Caco-2 (cell line): ENCODE results near the gene PHLDB1. TPM values are rescaled to one million over a fixed set of nuclear protein-coding genes. Genes with fewer than 3 reads are reported as not detected.

ENCODE experiments used
- BruUV-seq: library from RNA; stranded (reverse); fragments of 400-500 nt; replicated peaks from 2 replicates; lab custom pipeline; 2021; lab: Mats Ljungman, UMichigan
- CTCF ChIA-PET: fragments of 300-600 bp; sonication (Branson Sonifier 250); formaldehyde crosslinking; loops from one replicate; lab custom pipeline; 2022; ENCODE audit warnings: antibody characterized with exemption; lab: Charles Lee
- POLR2A ChIA-PET: fragments of 300-600 bp; sonication (Branson Sonifier 250); formaldehyde crosslinking; loops from one replicate; lab custom pipeline; 2022; ENCODE audit warnings: antibody characterized with exemption; lab: Charles Lee
- DNase-seq, 2 experiments: peaks; one replicate each; pipeline versions ENCODE4 v3.0.0 to v3.0.0-alpha.2; 2020 to 2022
- H3K27me3 ChIP-seq: replicated peaks from 2 replicates; pipeline ENCODE4 v1.6.0; 2011; ENCODE audit warnings: low read length; ENCODE audit not compliant: control insufficient read depth, insufficient read depth
- H3K36me3 ChIP-seq: 2 replicates; pipeline ENCODE4 v1.5.1; 2011; ENCODE audit warnings: low read length; ENCODE audit not compliant: control insufficient read depth, insufficient read depth
- H3K4me1 ChIP-seq: fragments of 250-450 bp; sonication (Bioruptor Pico); 2 replicates; pipeline ENCODE4 v1.5.1; 2020; ENCODE audit warnings: mild to moderate bottlenecking
- H3K4me3 ChIP-seq: 2 replicates; pipeline ENCODE4 v1.5.1; 2011; ENCODE audit warnings: low read depth, mild to moderate bottlenecking, control low read depth, low read length
- H3K9me3 ChIP-seq: fragments of 250-450 bp; sonication (Bioruptor Pico); 2 replicates; pipeline ENCODE4 v1.5.1; 2020; ENCODE audit warnings: mild to moderate bottlenecking, moderate library complexity
- H3K27ac Mint-ChIP-seq: one replicate; pipeline ENCODE4 v1.8.0; 2022; ENCODE audit warnings: mixed read lengths; ENCODE audit not compliant: unreplicated experiment
- H3K27me3 Mint-ChIP-seq: one replicate; pipeline ENCODE4 v1.8.0; 2022; ENCODE audit warnings: mixed read lengths; ENCODE audit not compliant: insufficient read depth, unreplicated experiment
- H3K36me3 Mint-ChIP-seq: one replicate; pipeline ENCODE4 v1.8.0; 2022; ENCODE audit warnings: mild to moderate bottlenecking, mixed read lengths; ENCODE audit not compliant: insufficient read depth, unreplicated experiment
- H3K4me1 Mint-ChIP-seq: one replicate; pipeline ENCODE4 v1.8.0; 2022; ENCODE audit warnings: low read depth, mixed read lengths; ENCODE audit not compliant: unreplicated experiment
- H3K4me3 Mint-ChIP-seq: one replicate; pipeline ENCODE4 v1.8.0; 2022; ENCODE audit warnings: mild to moderate bottlenecking, moderate library complexity, mixed read lengths; ENCODE audit not compliant: unreplicated experiment
- H3K9me3 Mint-ChIP-seq: one replicate; pipeline ENCODE4 v1.8.0; 2022; ENCODE audit warnings: mixed read lengths; ENCODE audit not compliant: unreplicated experiment
- CTCF ChIP-seq, 2 experiments: fragments of 200-600 bp in 1 of 2; IDR thresholded peaks; 1 replicate in 1 of 2; 2 replicates in 1 of 2; pipeline versions ENCODE4 v1.5.1 to v1.8.0; 2011 to 2022; ENCODE audit warnings: antibody characterized with exemption in 1 of 2, control low read depth in 1 of 2, inconsistent platforms in 1 of 2, low read depth in 1 of 2, low read length in 1 of 2, mild to moderate bottlenecking in 1 of 2, moderate library complexity in 1 of 2; ENCODE audit not compliant: insufficient read depth in 1 of 2, severe bottlenecking in 1 of 2, unreplicated experiment in 1 of 2
- intact Hi-C: fragments of 100-400 bp; cut with micrococcal nuclease; formaldehyde crosslinking; loops from one replicate; pipeline ENCODE4 v1.10.0; 2022; ENCODE audit not compliant: unreplicated experiment
- total RNA-seq: library from RNA; stranded (reverse); gene quantifications from 2 replicates; pipeline ENCODE4 v1.2.3, GENCODE V29; 2022

Gene PHLDB1
- total RNA-seq, 1 experiment from 2014 or later = 72.1 TPM

DNA sequence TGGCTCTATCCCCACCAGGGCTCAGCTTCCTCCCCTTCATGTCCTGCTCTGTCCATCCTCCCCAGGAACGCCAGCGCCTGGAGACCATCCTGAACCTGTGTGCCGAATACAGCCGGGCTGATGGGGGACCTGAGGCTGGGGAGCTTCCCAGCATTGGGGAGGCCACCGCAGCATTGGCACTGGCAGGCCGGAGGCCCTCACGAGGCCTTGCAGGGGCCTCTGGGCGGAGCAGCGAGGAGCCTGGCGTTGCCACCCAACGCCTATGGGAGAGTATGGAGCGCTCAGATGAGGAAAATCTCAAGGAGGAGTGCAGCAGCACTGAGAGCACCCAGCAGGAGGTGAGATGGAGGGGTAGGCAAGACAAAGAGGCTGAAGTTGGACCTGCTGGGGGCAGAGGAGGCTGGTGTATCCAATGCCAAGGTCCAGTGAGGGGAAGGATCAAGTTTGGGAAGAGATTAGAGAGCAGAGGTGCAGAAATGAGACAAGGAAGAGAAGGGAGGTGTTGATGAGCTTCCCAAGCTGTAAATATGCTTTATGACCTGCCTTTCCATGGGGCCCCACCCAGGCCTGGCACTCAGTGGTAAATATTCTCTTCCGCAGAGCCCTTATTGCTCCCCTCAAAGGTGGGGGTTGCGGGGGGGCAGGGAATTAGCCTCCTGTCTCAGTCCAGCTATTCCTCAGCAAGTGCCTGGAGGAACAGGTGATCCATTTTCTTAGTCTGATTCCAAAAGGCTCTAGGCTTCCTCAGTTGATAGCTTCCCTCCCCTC, 23.9 kb downstream of the PHLDB1 start:
- BruUV-seq = no TSS peak
- intact Hi-C loops = no loop called here
- DNase-seq = no peak
- no peak overlapping the region for H3K27ac Mint-ChIP-seq
- no peak overlapping the region for H3K4me3 Mint-ChIP-seq
- H3K4me1 Mint-ChIP-seq = peaks cover 13% of the 10 kb centered on the region
- CTCF ChIA-PET = no interaction called here
- Histone ChIP-seq H3K9me3 (no peaks in the 10 kb centered on the region), H3K4me3 (no peak overlapping the region), H3K4me1 (0 out of 2 replicates have a peak, but pooled peaks cover 3% of the 10 kb centered on the region), H3K36me3 (peaks cover 3% of the 10 kb centered on the region; the same call in 1 of the 2 replicates), H3K27me3 (no peaks in the 10 kb centered on the region)
- TF ChIP-seq CTCF (IDR thresholded peaks at IDR 0.05; ENCODE audit: insufficient read depth in 1 of 2, low read depth in 1 of 2, low read length in 1 of 2, severe bottlenecking in 1 of 2, unreplicated experiment in 1 of 2) = no peak
- POLR2A ChIA-PET = interaction anchor here (0.6 to 0.9 kb wide), 3 partner anchors 10 to 149 kb away, joined by 3 to 5 read pairs (median 4); no protein-coding TSS in a partner anchor
- peaks cover 22% of the 10 kb centered on the region for H3K36me3 Mint-ChIP-seq
- no peaks in the 10 kb centered on the region for H3K9me3 Mint-ChIP-seq
- H3K27me3 Mint-ChIP-seq = no peaks in the 10 kb centered on the region

DNA sequence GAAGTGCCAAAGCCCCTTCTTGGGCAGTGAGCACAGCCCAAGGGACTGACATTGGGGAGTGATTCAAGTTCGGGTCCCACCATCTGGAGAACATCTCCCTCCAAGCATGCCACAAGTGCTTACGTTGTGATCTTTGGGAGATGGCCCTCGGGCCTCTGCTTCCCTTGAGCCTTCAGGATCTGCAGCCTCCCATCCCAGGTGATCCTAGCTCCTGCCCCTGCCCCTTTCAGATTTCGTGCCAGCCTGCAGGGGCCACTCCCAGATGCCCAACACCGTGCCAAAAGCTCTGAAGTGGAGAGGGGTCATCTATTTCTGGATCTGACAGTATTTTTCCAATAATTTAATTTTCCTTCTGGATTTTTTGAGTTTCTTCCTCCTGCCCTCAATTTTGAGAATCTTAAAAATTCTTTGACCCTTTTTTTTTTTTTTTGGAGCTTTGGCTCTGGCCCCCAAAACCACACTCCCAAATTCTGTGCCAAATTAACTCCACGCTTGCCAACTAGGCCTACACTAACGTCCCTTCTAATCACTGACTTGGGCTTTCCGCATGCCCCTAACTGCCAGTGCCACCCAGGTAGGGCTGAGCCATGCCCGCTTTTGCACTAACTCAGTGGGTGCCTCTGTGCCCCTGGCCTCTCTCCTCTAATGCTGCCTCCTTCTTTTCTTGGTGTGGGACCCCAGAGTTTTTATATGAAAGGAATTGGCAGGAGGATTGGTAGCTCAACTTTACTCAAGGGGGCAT, 25.3 kb downstream of the PHLDB1 start:
- no TSS peak for BruUV-seq
- Histone ChIP-seq H3K4me3 (no peak overlapping the region), H3K27me3 (no peaks in the 10 kb centered on the region), H3K36me3 (no peaks in the 10 kb centered on the region), H3K4me1 (0 out of 2 replicates have a peak, but pooled peaks cover 3% of the 10 kb centered on the region), H3K9me3 (no peaks in the 10 kb centered on the region)
- Mint-ChIP-seq H3K27me3 (no peaks in the 10 kb centered on the region), H3K36me3 (peaks cover 20% of the 10 kb centered on the region), H3K4me3 (no peak overlapping the region), H3K27ac (no peak overlapping the region), H3K9me3 (no peaks in the 10 kb centered on the region), H3K4me1 (peaks cover 13% of the 10 kb centered on the region)
- DNase-seq = no peak
- ChIA-PET POLR2A (interaction anchor here (0.6 to 0.9 kb wide), 2 partner anchors 15 to 16 kb away, joined by 4 to 6 read pairs; no protein-coding TSS in a partner anchor), CTCF (interaction anchor here (0.6 to 0.7 kb wide), 3 partner anchors 26 to 877 kb away, joined by 3 to 4 read pairs (median 4); partner anchors contain the start of gene PHLDB1)
- intact Hi-C loops = no loop called here
- no peak for TF ChIP-seq CTCF (IDR thresholded peaks at IDR 0.05; ENCODE audit: insufficient read depth in 1 of 2, low read depth in 1 of 2, low read length in 1 of 2, severe bottlenecking in 1 of 2, unreplicated experiment in 1 of 2)

DNA sequence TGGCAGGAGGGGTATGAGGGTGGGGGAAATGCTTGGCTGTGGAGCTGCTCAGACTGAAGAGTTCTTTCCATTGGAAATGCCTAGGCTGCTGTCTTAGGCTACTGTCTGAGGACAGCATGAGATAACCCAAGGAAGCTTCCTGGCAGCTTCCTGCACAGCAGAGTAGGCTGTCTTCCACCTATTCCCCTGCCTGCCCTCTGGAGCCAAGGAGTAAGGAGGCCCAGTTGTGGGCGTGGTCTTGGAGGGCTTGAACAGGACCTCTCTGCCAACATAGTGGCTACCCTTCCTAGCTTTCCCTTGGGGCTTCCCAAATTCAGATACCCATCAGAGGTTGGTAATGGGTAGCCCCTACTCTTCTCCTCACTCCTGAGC, 25.9 kb downstream of the PHLDB1 start:
- Histone ChIP-seq H3K4me1 (0 out of 2 replicates have a peak, but pooled peaks cover 3% of the 10 kb centered on the region), H3K4me3 (no peak overlapping the region), H3K9me3 (no peaks in the 10 kb centered on the region), H3K36me3 (no peaks in the 10 kb centered on the region), H3K27me3 (no peaks in the 10 kb centered on the region)
- H3K4me3 Mint-ChIP-seq = no peak overlapping the region
- H3K36me3 Mint-ChIP-seq = peaks cover 16% of the 10 kb centered on the region
- H3K9me3 Mint-ChIP-seq = no peaks in the 10 kb centered on the region
- POLR2A ChIA-PET = interaction anchor here (0.6 kb wide), 1 partner anchor 17 kb away, joined by 4 read pairs; no protein-coding TSS in a partner anchor
- H3K4me1 Mint-ChIP-seq = peaks cover 13% of the 10 kb centered on the region
- H3K27me3 Mint-ChIP-seq = no peaks in the 10 kb centered on the region
- no TSS peak for BruUV-seq
- CTCF ChIA-PET = interaction anchor here (0.6 to 0.7 kb wide), 2 partner anchors 26 to 876 kb away, joined by 4 read pairs; partner anchors contain the start of gene PHLDB1
- DNase-seq = no peak
- intact Hi-C loops = no loop called here
- H3K27ac Mint-ChIP-seq = no peak overlapping the region
- no peak for TF ChIP-seq CTCF (IDR thresholded peaks at IDR 0.05; ENCODE audit: insufficient read depth in 1 of 2, low read depth in 1 of 2, low read length in 1 of 2, severe bottlenecking in 1 of 2, unreplicated experiment in 1 of 2)
